Stimulated activated CD8-positive, alpha-beta memory T cell treated with anti-CD3 and anti-CD28 coated beads, Interleukin-15, amount 100 ng/mL, for 24 hours (primary cell): Measurements from ENCODE around the gene MAN1C1.
"Not testable (repeated sequence)": the region's sequence is repeated elsewhere in the genome, so short reads cannot be mapped to it uniquely, and the experiment has no call there.

Experiments used
- DNase-seq: peaks from one replicate; pipeline ENCODE4 v3.0.0-alpha.2; 2020; ENCODE audit warnings: low read depth

The MAN1C1 gene

GRCh38 chr1:25634896-25635295, 18.3 kb downstream of the MAN1C1 start:
- no peak for DNase-seq

- not testable (repeated sequence) for DNase-seq
Observed at GRCh38 chr1:25636141-25636540, 19.6 kb downstream of the MAN1C1 start.

GRCh38 chr1:25640646-25641328, 24.2 kb downstream of the MAN1C1 start:
- DNase-seq, result no peak

GRCh38 chr1:25641329-25641725, 24.7 kb downstream of the MAN1C1 start:
- no peak for DNase-seq

GRCh38 chr1:25641931-25642573, 25.5 kb downstream of the MAN1C1 start:
- DNase-seq, result no peak

- no peak for DNase-seq
Observed at GRCh38 chr1:25642574-25643108, 26.1 kb downstream of the MAN1C1 start.

- DNase-seq, result no peak
Observed at GRCh38 chr1:25643929-25644328, 27.3 kb downstream of the MAN1C1 start.

- DNase-seq, result no peak
Observed at GRCh38 chr1:25644962-25645361, 28.4 kb downstream of the MAN1C1 start.

- no peak for DNase-seq
Observed at GRCh38 chr1:25645637-25646400, 29.2 kb downstream of the MAN1C1 start.

GRCh38 chr1:25647106-25647505, 30.5 kb downstream of the MAN1C1 start:
- DNase-seq, result no peak

GRCh38 chr1:25647863-25648262, 31.3 kb downstream of the MAN1C1 start:
- DNase-seq, result no peak

- DNase-seq, result no peak
Observed at GRCh38 chr1:25648681-25649440, 32.3 kb downstream of the MAN1C1 start.

- no peak for DNase-seq
Observed at GRCh38 chr1:25649505-25650288, 33.1 kb downstream of the MAN1C1 start.

GRCh38 chr1:25650289-25650576, 33.6 kb downstream of the MAN1C1 start:
- no peak for DNase-seq

- no peak for DNase-seq
Observed at GRCh38 chr1:25651036-25651640, 34.5 kb downstream of the MAN1C1 start.

GRCh38 chr1:25651824-25652741, 35.5 kb downstream of the MAN1C1 start:
- DNase-seq, result no peak

- no peak for DNase-seq
Observed at GRCh38 chr1:25653558-25653957, 37.0 kb downstream of the MAN1C1 start.

- no peak for DNase-seq
Observed at GRCh38 chr1:25654109-25654660, 37.6 kb downstream of the MAN1C1 start.

- DNase-seq, result no peak
Observed at GRCh38 chr1:25657121-25657882, 40.7 kb downstream of the MAN1C1 start.
